NCI-H2196 (cell line): Measurements from ENCODE around the gene SLC2A5.

Experiments used
- DNase-seq: peaks from one replicate; lab custom pipeline; 2025; ENCODE audit not compliant: unreplicated experiment; lab: John Stamatoyannopoulos, UW

SLC2A5 gene

GRCh38 chr1:9065213-9065751 lies 4.2 kb downstream of the SLC2A5 start:
- no peak for DNase-seq

GRCh38 chr1:9062846-9063245 lies 6.6 kb downstream of the SLC2A5 start:
- no peak for DNase-seq

DNA sequence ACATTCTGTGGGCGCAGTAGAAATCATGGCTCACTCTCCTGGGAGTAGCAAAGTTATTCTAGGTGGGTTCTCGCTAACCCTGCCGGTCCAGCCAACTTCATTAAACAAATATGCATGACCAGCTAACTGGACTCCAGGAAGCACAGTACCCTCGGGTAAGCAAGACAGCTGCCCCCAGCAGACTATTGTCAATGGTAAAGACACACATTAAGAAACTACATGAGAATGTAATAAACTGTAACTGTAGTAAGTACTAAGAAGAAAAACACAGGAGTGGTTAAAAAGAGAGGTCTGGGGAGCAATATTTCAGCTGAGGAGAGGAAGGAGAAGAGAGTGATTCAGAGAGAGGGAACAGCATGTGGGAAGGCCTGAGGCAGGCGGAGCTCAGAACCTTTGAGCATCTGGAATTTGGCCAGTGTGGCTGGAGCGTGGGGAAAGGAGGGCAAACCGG lies 7.4 kb downstream of the SLC2A5 start:
- DNase-seq, result no peak

DNA sequence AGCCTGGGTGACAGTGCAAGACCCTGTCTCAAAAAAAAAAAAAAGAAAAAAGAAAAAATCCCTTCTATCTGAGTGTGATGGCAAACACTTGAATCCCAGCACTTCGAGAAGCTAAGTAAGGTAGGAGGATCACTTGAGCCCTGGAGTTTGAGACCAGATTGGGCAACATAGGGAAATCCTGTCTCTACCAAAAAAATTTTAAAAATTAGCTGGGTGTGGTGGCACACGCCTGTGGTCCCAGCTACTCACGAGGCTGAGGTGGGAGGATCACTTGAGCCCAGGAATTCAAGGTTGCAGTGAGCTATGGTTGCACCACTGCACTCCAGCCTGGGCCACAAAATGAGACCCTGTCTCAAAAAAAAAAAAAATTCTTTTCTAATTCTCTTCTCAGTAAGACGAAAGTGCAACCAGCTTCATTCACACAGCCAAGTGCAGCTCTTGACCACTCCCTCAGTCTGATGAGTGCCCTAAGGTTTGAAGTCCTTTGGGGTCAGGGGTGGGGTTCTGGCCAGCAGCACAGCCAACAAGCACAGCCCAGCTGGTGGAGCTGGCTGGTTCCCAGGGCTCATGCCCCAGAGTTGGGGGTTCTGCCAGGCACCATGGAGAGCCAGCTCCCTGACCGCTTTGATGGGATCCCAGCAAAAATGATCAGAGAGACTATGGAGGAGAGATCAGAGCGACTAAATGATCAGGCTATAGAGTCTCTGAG lies 8.0 kb downstream of the SLC2A5 start:
- DNase-seq, result no peak

DNA sequence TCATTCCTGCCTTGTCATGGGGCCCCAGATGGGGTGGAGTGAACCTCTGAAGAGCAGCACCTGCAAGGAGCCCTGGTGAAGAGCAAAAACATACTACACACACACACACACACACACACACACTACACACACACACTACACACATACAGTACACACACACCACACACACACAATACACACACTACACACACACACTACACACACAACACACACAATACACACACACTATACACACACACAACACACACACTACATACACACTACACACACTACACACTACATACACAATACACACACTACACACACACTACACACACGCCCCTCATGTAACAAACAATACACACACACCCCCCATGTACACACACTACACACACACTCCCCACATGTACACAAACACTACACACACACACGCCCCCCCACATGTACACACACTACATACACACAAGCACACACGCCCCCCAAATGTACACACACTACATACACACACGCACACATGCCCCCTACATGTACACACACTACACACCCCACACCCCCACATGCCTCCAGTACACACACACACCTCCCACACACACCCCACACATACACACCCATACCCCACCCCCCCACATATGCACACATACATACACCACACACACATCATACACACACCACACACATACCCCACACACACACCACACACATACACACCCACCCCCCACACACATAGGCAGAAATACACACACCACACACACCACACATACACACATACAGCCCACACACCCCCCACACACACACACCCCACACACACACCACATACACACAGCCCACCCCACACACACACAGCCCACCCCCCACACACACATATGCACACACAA lies 9.3 kb downstream of the SLC2A5 start:
- no peak for DNase-seq

DNA sequence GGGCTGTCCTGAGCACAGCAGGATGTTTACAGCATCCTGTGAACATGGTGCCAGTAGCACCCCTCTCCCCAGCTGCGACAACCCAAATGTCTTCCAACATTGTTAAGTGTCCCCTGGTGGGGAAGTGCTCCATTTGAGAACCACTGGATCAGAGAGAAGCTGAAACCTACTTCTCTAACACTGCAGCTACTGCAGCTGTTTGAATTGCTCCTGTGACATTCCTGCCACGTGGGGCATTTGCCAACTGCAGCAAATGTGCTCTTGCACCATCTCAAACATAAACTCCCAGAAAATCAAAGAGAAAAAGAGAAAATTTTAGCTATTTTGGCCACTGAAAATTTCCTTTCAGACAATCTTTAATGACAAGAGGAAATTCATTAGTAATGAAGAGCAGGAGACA lies 11.0 kb downstream of the SLC2A5 start:
- DNase-seq, result no peak

DNA sequence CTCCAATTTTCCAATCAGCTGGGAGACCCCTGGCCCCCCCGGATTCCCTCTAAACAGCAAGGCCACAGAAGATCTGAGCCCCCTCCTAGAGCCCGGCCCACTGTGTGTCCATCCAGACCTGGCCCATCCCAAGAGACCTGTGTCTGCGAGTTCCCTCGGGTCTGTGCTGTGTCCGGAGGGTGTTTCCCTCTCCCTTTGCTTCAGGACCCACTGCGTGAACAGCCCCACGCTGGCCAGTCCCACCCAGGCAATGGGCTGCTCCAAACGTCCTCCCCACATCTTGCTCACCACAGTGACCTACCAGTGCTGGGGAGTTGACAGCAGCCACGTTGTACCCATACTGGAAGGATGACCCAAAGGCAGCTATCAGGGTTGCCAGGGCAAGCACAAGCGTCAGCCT lies 11.6 kb downstream of the SLC2A5 start:
- DNase-seq, result no peak

GRCh38 chr1:9052272-9053049 lies 17.0 kb downstream of the SLC2A5 start:
- no peak for DNase-seq

GRCh38 chr1:9051379-9051778 lies 18.1 kb downstream of the SLC2A5 start:
- no peak for DNase-seq

DNA sequence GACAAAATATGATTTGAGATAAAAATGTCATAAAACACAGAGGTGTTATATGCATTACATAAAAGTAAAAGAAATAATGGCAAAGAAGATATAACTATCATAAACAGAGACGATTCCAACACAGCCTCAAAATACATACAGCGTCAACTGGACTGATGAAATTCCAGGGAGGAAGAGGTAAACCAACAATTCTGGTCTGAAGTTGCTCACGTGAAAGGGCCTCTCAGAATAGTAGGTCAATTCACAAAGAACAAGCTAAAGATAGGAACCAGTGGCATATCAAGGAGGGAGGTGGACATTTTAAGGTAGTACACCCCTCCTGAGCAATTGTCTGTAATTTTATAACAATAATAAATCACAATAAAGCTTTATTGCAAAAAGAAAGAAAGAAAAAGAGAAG lies 18.6 kb downstream of the SLC2A5 start:
- no peak for DNase-seq

DNA sequence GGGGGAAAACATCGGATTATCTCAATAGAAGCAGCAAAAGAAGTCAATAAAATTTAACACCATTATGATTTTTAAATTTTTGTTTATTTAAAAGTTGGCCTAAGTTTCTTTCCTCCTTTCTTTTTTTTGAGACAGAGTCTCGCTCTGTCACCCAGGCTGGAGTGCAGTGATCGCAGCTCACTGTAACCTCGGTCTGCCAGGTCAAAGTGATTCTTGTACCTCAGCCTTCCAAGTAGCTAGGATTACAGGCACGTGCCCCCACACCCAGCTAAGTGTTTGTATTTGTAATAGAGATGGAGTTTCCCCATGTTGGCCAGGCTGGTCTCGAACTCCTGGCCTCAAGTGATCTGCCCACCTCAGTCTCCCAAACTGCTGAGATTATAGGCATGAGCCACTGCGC lies 20.9 kb downstream of the SLC2A5 start:
- DNase-seq, result no peak

DNA sequence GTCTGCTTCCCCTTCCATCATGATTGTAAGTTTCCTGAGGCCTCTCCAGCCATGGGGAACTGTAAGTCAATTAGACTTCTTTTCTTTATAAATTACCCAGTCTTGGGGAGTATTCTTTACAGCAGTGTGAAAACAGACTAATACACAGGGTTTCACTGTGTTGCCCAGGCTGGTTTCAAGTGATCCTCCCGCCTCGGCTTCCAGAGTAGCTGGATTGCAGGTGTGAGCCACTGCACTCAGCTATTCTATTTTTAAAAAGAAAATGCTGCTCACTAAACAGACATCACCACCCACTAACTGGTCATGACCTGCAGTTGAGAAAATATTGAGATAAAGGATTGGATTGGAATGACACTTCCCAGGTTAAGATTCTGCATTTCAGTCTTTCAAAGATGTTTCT lies 22.4 kb downstream of the SLC2A5 start:
- no peak for DNase-seq

GRCh38 chr1:9045861-9046510 lies 23.4 kb downstream of the SLC2A5 start:
- DNase-seq, result no peak

DNA sequence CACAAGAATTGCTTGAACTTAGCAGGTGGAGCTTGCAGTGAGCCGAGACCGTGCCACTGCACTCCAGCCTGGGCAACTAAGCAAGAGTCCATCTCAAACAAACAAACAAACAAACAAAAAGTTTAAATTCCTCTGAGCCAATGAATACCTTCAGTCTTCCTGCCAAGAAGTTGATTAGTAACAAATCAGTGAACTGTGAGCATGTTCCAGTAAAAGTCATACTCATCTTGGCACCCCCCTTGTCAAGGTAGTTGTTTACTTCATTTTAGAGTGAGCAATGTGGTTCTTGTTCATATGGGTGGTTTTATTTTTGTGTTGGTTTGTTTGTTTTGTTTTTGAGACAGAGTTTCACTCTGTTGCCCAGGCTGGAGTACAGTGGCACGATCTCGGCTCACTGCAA lies 25.2 kb downstream of the SLC2A5 start:
- DNase-seq, result no peak

DNA sequence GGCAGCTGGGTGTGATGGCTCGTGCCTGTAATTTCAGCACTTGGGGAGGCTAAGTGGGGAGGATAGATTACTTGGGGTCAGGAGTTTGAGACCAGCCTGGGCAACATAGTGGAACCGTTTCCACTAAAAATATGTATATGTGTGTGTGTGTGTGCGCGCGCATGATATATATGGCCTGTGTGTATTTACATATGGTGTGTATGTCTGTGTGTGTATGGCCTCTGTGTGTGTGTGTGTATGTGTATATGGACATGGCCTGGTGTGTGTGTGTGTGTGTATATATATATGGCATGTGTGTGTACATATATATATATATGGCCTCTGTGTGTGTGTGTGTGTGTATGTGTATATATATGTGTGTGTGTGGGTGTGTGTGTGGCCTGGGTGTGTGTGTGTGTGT lies 27.2 kb downstream of the SLC2A5 start:
- DNase-seq, result no peak

DNA sequence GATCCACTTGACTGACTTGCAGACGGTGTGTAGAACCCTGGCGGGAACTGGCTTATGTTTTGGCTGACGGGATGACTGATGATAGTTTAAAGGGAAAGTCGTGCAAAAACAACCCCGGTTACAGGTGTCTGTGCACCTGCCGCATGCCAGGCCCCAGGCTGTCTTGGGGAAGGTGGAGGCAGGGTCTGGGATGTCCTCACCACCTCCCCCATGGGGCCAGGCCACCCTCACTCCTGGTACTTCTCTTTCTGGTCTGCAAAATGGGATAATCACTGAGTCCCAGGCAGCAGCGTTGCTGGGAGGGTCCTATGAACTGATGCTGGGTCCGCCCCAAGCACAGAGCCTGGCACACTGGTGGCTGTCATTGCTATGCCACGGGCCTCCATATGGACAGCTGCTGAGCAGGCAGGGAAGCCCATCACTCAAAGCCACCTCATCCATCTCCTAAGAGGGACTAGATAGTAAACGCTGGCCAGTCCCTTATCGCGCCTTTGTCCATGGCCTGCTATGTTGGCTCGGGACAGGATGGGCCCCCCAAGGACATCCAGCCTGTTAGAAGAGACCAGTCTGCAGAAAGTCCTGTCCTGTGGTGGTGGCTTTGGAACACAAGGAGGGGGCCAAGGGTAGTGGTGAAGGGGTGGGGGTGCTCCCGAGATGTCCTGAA lies 28.2 kb downstream of the SLC2A5 start:
- no peak for DNase-seq

DNA sequence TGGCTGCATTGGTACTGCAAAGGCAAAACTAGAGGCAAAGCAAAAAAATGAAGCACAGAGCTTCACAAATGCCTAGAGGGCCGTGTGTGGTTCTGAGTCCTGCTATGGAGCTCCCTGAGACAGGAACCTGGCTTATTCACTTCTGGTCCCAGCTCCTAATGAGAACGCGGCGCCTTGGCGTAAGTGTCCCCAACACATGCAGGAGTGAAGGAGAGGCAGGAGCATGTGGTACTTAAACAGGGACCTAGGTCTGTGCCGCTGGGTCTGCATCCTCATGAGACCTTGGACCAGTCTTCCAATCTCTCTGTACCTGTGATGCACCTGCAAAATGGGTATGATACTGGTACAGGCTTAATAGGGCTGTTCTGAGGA lies 28.8 kb downstream of the SLC2A5 start:
- no peak for DNase-seq

DNA sequence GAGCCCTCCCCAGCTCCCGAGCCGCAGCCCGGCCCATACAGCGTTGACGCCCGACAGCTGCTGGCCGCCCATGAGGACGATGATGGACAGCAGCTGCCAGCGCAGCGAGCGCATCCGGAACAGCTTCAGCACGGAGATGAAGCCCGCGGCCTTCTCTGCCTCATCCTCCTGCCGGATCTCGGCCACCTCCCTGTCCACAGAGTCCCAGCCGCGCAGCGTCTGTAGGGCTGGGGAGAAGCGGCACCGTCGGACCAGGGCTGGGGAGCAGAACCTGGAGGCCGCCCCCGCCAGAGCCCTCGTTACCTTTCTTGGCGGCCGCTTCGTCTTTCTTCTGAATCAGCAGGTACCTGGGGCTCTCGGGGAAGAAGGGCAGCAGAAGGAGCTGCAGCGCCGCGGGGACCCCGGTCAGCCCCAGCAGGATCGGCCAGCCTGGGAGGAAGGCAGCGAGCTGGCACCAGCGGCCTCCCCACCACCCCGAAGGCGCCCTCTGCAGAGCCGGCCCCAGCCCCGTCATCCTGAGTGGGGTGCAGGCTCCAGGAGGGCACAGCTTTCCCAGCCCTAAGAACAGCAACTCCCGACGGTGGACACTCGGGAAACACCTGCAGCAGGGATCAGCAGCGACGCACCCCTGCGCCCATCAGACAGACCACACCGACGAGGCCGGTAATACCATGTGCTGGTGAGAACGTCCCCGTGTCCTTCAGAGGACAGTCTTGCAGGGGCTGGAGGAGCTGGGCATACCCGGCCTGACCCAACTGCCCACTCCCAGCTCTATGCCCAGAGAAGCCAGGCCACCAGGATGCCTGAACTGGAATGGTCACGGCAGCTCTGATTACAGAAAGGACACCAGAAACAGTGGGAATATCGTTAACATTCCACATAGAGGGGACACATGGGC lies 29.4 kb downstream of the SLC2A5 start:
- DNase-seq, result no peak
